Kidney tubule cell (primary cell): Measurements from ENCODE around the gene SNRPB2.

ENCODE experiments used
- DNase-seq: peaks from one replicate; pipeline ENCODE4 v3.0.0-alpha.2; 2018; ENCODE audit warnings: low spot score

The SNRPB2 gene

GRCh38 chr20:16732506-16733152, 2.8 kb downstream of the SNRPB2 start:
- DNase-seq = no peak

- no peak for DNase-seq
Measured at GRCh38 chr20:16740365-16741072, 10.7 kb downstream of the SNRPB2 start.

DNA sequence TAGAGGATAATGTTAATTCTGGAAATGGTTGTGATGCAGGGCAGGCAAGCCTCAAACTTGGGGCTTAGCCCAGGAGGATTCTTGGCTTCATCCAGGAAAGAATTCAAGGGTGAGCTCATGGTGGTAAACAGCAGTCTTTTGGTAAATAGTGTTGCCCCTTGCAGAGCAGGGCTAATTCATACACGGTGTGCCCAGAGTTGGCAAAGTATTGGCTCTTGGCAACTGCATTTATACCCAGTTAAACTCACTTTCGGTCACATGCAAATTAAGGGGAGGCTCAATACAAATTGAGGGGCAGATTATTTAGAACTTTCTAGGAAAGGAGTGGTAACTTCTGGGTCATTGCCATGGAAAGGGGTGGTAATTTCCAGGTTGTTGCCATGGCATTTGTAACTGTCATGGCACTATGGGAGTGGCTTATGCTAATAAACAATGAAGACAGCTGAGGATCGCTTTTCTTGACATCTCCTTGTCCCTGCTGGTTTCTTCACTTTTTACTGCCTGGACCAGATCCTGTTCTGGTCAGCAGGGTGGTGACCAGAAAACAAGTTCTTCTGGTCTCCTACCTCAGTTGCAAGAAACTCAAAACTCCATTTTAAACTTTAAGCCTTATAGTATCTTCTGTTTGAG, 14.5 kb downstream of the SNRPB2 start:
- DNase-seq = no peak

- DNase-seq = no peak
Measured at GRCh38 chr20:16745204-16745603, 15.4 kb downstream of the SNRPB2 start.

DNA sequence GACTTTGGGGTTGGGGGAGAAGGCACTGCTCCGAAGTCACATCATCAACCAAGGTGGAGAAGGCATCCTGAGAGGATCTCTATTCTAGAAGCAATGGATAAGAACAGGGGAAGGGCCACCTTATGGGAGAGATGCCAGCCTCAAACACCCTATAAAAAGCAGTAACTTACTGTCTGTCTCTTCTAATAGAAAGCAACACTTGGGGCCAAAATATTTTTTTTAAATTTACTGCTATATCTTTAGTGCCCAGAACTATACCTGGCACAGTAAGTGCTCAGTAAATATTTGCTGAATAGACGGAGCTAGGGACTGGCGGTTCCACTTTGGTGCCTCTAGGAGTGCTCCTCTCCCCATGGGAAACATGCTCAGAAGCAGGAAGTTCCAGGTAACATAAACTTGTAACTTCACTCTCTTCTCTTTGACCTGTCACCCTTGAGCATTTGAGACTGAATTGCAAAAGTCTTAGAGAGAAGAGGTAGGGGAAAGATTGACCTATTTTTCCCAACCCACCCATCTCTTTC, 17.5 kb downstream of the SNRPB2 start:
- DNase-seq = peak; percentile 8

DNA sequence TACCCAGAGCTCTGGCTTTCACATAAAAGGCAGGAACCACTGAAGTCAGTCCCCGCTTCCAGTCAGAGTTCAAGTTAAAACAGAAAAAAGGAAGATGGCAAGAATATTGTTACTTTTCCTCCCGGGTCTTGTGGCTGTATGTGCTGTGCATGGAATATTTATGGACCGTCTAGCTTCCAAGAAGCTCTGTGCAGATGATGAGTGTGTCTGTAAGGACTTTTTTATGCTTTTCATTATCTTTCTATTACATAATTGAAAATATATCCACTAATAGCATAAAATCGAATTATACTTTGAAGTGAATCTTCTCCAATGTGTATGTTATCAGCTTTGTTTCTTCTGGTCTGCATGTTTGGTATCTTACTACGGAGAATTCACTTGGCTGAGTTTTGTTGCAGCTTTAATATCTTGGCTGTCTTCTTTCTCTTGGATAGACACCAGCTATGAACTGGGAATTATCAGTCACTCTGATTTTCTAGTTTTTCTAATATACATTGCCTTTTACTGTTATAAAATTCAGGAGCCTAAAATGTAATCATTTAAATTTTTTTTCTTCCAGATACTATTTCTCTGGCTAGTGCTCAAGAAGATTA, 18.6 kb downstream of the SNRPB2 start, which contains the start of gene OTOR:
TSS of gene OTOR (plus strand) at position 51 of the 593 bp plus-strand sequence. CDS start at position 95, 44 bp downstream.
- DNase-seq = no peak

- DNase-seq = no peak
Measured at GRCh38 chr20:16749573-16749972, 19.7 kb downstream of the SNRPB2 start.

- no peak for DNase-seq
Measured at GRCh38 chr20:16752082-16752481, 22.3 kb downstream of the SNRPB2 start.

GRCh38 chr20:16752901-16753300, 23.1 kb downstream of the SNRPB2 start:
- DNase-seq = no peak

DNA sequence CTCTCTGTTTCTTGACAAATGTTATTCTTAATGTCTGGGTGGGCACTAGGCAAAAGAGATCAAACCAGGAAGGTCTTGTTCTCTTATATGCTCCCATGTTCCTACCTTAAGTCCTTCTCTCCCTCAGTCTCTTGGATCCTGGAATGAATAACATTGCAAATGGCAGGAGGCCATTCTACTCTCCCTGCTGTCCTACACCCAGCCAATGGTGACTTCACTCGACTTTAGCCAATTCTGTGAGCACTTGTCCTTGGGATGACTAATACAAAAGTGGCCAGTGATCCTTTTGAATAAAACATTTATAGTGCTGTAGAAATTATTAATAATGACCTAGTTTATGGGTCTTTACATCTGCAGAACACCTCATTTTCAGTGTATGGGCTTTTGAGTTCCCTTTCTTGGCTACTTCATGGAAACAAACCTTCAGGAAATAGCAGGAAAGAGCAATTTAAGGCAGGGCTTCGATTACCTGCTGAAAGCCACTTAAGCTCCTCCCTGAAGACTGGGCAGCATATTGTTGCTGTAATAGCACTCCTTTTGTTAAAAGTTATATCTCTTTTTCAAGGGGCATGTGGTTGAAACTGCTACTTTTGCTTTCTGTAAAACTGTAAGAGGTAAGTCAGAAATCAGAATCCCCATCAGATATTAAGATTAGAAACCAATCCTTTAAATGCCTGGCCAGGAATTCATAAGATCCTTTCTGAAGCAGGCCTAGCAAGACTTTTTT, 28.8 kb downstream of the SNRPB2 start:
- no peak for DNase-seq

- no peak for DNase-seq
Measured at GRCh38 chr20:16759181-16759563, 29.3 kb downstream of the SNRPB2 start.

GRCh38 chr20:16760431-16761304, 30.8 kb downstream of the SNRPB2 start:
- DNase-seq = peak; percentile 6

DNA sequence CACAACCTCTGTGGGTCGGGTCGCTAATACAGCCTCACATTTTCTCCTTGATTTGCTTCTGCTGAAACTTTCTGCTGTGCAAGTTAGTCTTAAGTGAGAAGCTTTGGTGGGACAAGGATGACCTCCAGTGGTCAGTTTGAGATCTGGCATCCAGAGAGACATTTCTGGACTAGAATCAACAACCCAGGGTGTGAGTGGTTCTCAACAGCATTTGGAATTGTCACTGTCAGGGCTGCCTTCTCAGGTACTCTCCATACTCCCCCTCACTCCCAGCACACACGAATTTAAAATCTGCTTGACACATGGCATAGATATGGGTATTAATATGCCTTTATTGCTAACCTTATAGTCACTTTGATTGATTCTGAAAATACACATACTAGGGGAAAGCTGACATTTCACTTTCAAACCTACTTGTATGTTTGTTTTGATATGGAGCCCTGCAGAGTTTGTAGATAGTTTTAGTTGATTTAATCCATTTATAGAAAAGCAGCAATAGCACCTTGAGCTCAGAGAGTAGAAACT, 31.5 kb downstream of the SNRPB2 start:
- DNase-seq = peak; percentile 70

DNA sequence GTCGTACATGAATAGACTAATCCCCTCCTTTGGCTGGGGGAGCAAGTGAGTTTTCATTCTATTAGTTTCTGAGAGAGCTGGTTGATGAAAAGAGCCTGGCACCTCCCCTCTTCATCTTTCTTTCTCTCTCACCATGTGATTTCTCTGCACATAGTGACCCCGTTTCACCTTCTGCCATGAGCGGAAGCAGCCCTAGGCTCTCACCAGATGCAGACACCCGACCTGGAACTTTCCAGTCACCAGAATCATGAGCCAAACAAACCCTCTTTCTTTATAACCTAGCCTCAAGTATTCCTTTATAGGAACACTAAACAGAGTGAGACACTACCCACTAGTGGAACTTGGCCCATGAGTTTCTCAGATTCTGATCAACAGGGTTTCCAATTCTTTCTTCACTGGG, 34.7 kb downstream of the SNRPB2 start:
- no peak for DNase-seq

GRCh38 chr20:16771213-16771612, 41.4 kb downstream of the SNRPB2 start:
- DNase-seq = no peak

DNA sequence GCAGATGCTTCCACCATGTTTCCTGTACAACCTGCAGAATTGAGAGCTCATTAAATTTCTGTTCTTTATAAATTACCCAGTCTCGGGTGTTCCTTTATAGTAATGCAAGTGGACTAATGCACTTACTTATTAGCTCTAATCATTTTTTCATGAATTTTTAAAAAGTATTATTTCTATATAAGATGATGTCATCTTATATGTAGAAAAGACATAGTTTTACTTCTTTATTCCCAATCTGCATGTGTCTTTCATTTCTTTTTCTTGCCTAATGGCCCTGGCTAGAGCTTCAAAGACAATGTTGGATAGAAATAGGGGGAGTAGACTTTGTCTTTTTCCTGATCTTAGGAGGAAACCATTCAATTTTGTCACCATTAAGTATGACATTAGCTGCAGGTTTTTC, 46.1 kb downstream of the SNRPB2 start:
- DNase-seq = no peak

- no peak for DNase-seq
Measured at GRCh38 chr20:16777126-16777525, 47.3 kb downstream of the SNRPB2 start.

- DNase-seq = no peak
Measured at GRCh38 chr20:16778159-16778558, 48.3 kb downstream of the SNRPB2 start.

- no peak for DNase-seq
Measured at GRCh38 chr20:16781496-16781895, 51.7 kb downstream of the SNRPB2 start.

DNA sequence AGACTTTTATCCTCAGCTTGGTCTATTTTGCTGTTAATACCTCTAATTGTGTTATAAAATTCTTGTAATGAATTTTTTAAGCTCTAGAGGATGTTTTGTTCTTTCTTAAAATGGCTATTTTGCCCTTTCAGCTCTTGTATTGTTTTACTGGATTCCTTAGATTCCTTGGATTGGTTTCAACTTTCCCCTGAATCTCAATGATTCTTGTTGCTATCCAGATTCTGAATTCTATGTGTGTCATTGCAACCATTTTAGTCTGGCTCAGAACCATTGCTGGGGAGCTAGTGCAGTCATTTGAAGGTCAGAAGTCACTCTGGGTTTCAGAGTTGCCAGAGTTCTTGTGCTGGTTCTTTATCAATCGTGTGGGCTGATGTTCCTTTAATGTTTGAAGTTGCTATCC, 55.4 kb downstream of the SNRPB2 start:
- peak; percentile 18 for DNase-seq
